Keratinocyte (primary cell): Measurements from ENCODE around the gene RBM34. TPM values are rescaled to one million over a fixed set of nuclear protein-coding genes. Genes with fewer than 3 reads are reported as not detected.

Source experiments
- DNase-seq: peaks from one replicate; pipeline ENCODE4 v3.0.0-alpha.2; 2011; ENCODE audit warnings: low read depth, missing footprints, low spot score
- FAIRE-seq: peaks from 2 replicates; lab custom pipeline; 2011; peaks lifted over from hg19 to GRCh38; lab: Jason Lieb, UNC
- H2AFZ ChIP-seq: 2 replicates; pipeline ENCODE4 v1.6.0; 2012; ENCODE audit warnings: low read length, control low read depth, inconsistent platforms; ENCODE audit not compliant: control insufficient read depth
- H3K27ac ChIP-seq: 2 replicates; pipeline ENCODE4 v1.5.1; 2011; ENCODE audit warnings: low read length; ENCODE audit not compliant: control insufficient read depth, insufficient read depth
- H3K27me3 ChIP-seq: 3 replicates; pipeline ENCODE4 v1.6.0; 2011; ENCODE audit warnings: low read length; ENCODE audit not compliant: control insufficient read depth, insufficient read depth; ENCODE audit errors: extremely low read depth
- H3K36me3 ChIP-seq, 2 experiments: 2 replicates in 1 of 2; 3 replicates in 1 of 2; pipeline ENCODE4 v1.5.1; 2011; ENCODE audit warnings: low read length in 2 of 2, mild to moderate bottlenecking in 1 of 2; ENCODE audit not compliant: control insufficient read depth in 2 of 2, insufficient read depth in 2 of 2; ENCODE audit errors: extremely low read depth in 1 of 2
- H3K4me1 ChIP-seq: 3 replicates; pipeline ENCODE4 v1.5.1; 2011; ENCODE audit warnings: low read length; ENCODE audit not compliant: control insufficient read depth, insufficient read depth; ENCODE audit errors: extremely low read depth
- H3K4me2 ChIP-seq: 3 replicates; pipeline ENCODE4 v1.6.0; 2011; ENCODE audit warnings: low read depth, low read length; ENCODE audit not compliant: control insufficient read depth, insufficient read depth; ENCODE audit errors: extremely low read depth
- H3K4me3 ChIP-seq, 3 experiments: fragments of 200-600 bp in 1 of 3; sonication (generic) in 1 of 3; 2 replicates in 2 of 3; 3 replicates in 1 of 3; pipeline ENCODE4 v1.5.1; 2011 to 2016; ENCODE audit warnings: low read length in 3 of 3, mild to moderate bottlenecking in 3 of 3, control low read depth in 2 of 3, inconsistent platforms in 1 of 3, low read depth in 1 of 3, mixed read lengths in 1 of 3, mixed run types in 1 of 3, moderate library complexity in 1 of 3; ENCODE audit not compliant: control insufficient read depth in 2 of 3, insufficient read depth in 2 of 3; ENCODE audit errors: extremely low read depth in 1 of 3
- H3K79me2 ChIP-seq: 2 replicates; pipeline ENCODE4 v1.6.0; 2012; ENCODE audit warnings: low read length; ENCODE audit not compliant: control insufficient read depth, insufficient read depth
- H3K9ac ChIP-seq: 3 replicates; pipeline ENCODE4 v1.6.0; 2011; ENCODE audit warnings: low read length; ENCODE audit not compliant: control insufficient read depth, insufficient read depth; ENCODE audit errors: extremely low read depth
- H3K9me1 ChIP-seq: 3 replicates; pipeline ENCODE4 v1.6.0; 2011; ENCODE audit warnings: low read length; ENCODE audit not compliant: control insufficient read depth, insufficient read depth; ENCODE audit errors: extremely low read depth
- H3K9me3 ChIP-seq: 2 replicates; pipeline ENCODE4 v1.5.1; 2012; ENCODE audit warnings: low read depth, low read length; ENCODE audit not compliant: control insufficient read depth
- H4K20me1 ChIP-seq: 3 replicates; pipeline ENCODE4 v1.6.0; 2011; ENCODE audit warnings: low read length; ENCODE audit not compliant: control insufficient read depth, insufficient read depth; ENCODE audit errors: extremely low read depth
- EZH2 ChIP-seq: IDR thresholded peaks from one replicate; pipeline ENCODE4 v1.6.1; 2012; ENCODE audit warnings: inconsistent platforms, mild to moderate bottlenecking, low read length, moderate library complexity
- dilution Hi-C: fragments of 300-500 bp; cut with MboI; formaldehyde crosslinking; loops from one replicate; pipeline ENCODE4 v1.7.0; 2020; ENCODE audit warnings: low sequenced_read_pairs; ENCODE audit not compliant: extremely low pct_ligation_motif_present
- polyA plus RNA-seq, 5 experiments: library from polyadenylated mRNA; depleted of rRNA in 3 of 5; stranded (reverse) in 3 of 5; stranded (forward) in 1 of 5; unstranded in 1 of 5; fragments of >200 nt; gene quantifications; 1 replicate in 1 of 5; 2 replicates in 3 of 5; 3 replicates in 1 of 5; pipeline versions ENCODE4 v1.2.1 to v1.2.3, GENCODE V29; 2011 to 2012; ENCODE audit warnings: missing spikeins in 2 of 5, low read depth in 1 of 5, low replicate concordance in 1 of 5
- TF ChIP-seq, protein P1 (sequence below), 3 experiments: IDR thresholded peaks in 1 of 3; conservative IDR thresholded peaks in 1 of 3; optimal IDR thresholded peaks in 1 of 3; 2 replicates in 2 of 3; 3 replicates in 1 of 3; pipeline versions ENCODE3 to v1.5.1; 2011; ENCODE audit warnings: low read length in 3 of 3, mild to moderate bottlenecking in 3 of 3, moderate library complexity in 2 of 3, control low read depth in 1 of 3, inconsistent platforms in 1 of 3; ENCODE audit not compliant: insufficient read depth in 2 of 3; ENCODE audit errors: extremely low read depth in 1 of 3

RBM34 gene
- polyA plus RNA-seq, 1 donor (not counting 4 experiments of a cell fraction or from before 2014, with no cell fraction given): 39.3 TPM

DNA sequence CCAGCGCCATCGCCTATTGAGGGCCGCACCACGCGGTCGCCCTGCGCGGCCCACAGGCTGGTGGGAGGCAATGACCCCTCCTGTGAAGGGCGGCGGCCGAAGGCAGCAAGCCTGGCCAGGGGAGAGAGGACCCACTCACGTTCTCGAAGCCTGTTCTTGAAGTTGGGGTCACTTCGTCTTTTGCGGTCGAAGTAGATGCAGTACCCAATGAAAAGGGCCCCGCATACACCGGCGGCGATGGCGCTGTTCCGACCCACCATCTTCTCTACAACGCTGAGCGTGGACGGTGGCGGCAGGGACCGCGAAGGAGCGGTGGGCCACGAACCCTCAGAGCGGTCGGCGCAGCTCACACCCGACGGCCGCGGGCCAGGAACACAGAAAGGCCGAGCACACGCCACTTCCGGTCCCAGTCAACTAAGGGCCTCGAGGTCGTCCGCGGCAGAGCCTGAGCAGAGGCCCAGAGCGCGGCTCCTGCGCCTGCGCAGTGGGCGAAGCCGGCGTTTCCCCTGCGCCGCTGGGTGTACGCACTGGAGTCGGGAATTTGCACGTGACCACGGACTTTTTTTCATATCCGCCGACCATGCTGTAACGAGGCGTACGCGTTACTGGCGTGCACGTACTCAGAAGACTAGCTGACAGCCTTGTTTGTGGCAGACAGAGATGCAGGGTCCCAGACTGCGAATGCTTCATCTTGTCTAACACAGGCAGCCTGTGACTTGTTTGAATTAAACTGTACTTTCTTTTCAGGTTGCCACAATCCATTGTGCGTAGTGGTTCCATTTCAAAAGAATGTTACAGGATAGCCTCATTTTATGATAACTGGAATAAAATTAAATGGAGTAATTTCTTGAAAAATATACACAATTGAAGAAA lies 32.4 kb downstream of the RBM34 start, which contains the start of gene TOMM20:
TSS of gene TOMM20 (minus strand) at position 382 of the 873 bp plus-strand sequence. CDS start at position 260, 122 bp downstream.
- dilution Hi-C loops: no loop called here
- no peaks in the 10 kb centered on the region for H3K9me1 ChIP-seq
- peak; percentile 89 for DNase-seq
- peak; percentile 36 for FAIRE-seq
- H3K27me3 ChIP-seq: no peaks in the 10 kb centered on the region
- peak within 1 kb of the TSS; percentile 100 for H2AFZ ChIP-seq
- H3K79me2 ChIP-seq: peaks cover 50% of the 10 kb centered on the region
- H3K4me2 ChIP-seq: peak within 1 kb of the TSS; percentile 90
- peaks cover 5 to 18% of the 10 kb centered on the region in 2 experiments for H3K36me3 ChIP-seq
- H3K4me3 ChIP-seq: peak within 1 kb of the TSS; percentile 61 to 96 (median 74)
- TF ChIP-seq, protein P1, sequence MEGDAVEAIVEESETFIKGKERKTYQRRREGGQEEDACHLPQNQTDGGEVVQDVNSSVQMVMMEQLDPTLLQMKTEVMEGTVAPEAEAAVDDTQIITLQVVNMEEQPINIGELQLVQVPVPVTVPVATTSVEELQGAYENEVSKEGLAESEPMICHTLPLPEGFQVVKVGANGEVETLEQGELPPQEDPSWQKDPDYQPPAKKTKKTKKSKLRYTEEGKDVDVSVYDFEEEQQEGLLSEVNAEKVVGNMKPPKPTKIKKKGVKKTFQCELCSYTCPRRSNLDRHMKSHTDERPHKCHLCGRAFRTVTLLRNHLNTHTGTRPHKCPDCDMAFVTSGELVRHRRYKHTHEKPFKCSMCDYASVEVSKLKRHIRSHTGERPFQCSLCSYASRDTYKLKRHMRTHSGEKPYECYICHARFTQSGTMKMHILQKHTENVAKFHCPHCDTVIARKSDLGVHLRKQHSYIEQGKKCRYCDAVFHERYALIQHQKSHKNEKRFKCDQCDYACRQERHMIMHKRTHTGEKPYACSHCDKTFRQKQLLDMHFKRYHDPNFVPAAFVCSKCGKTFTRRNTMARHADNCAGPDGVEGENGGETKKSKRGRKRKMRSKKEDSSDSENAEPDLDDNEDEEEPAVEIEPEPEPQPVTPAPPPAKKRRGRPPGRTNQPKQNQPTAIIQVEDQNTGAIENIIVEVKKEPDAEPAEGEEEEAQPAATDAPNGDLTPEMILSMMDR (optimal IDR thresholded peaks at IDR 0.05 in 1 of 3, IDR thresholded peaks at IDR 0.05 in 1 of 3, conservative IDR thresholded peaks at IDR 0.05 in 1 of 3; ENCODE audit: extremely low read depth in 1 of 3, insufficient read depth in 2 of 3, low read length in 3 of 3): no peak
- no peak for TF ChIP-seq EZH2
- peaks cover 4% of the 10 kb centered on the region for H3K4me1 ChIP-seq
- peak within 1 kb of the TSS; percentile 95 for H3K27ac ChIP-seq
- H3K9ac ChIP-seq: peak within 1 kb of the TSS; percentile 99
- H4K20me1 ChIP-seq: peaks cover 18% of the 10 kb centered on the region
- H3K9me3 ChIP-seq: no peaks in the 10 kb centered on the region

- peaks cover 57% of the 10 kb centered on the region for H3K79me2 ChIP-seq
- peaks cover 18% of the 10 kb centered on the region for H4K20me1 ChIP-seq
- H3K9me3 ChIP-seq: no peaks in the 10 kb centered on the region
- H3K4me2 ChIP-seq: peak overlapping the region; percentile 90
- no peaks in the 10 kb centered on the region for H3K9me1 ChIP-seq
- H2AFZ ChIP-seq: peak overlapping the region; percentile 82
- peak overlapping the region; percentile 99 for H3K9ac ChIP-seq
- peaks cover 4% of the 10 kb centered on the region for H3K4me1 ChIP-seq
- TF ChIP-seq, protein P1 (optimal IDR thresholded peaks at IDR 0.05 in 1 of 3, IDR thresholded peaks at IDR 0.05 in 1 of 3, conservative IDR thresholded peaks at IDR 0.05 in 1 of 3; ENCODE audit: extremely low read depth in 1 of 3, insufficient read depth in 2 of 3, low read length in 3 of 3): no peak
- TF ChIP-seq EZH2: no peak
- FAIRE-seq: no peak
- peaks cover 5 to 15% of the 10 kb centered on the region in 2 experiments for H3K36me3 ChIP-seq
- H3K27ac ChIP-seq: peak overlapping the region; percentile 95
- no peak for DNase-seq
- no peaks in the 10 kb centered on the region for H3K27me3 ChIP-seq
- peak overlapping the region; percentile 61 to 96 (median 74) for H3K4me3 ChIP-seq
- dilution Hi-C loops: no loop called here
Observed at GRCh38 chr1:235127732-235128455, 33.2 kb downstream of the RBM34 start.
